GM18498 (cell line): Measurements from ENCODE around the gene UMPS.
A peak's percentile ranks its signal among the peaks of the same experiment; 100 is the strongest.
"Not testable (repeated sequence)": the region's sequence is repeated elsewhere in the genome, so short reads cannot be mapped to it uniquely, and the experiment has no call there.

ENCODE experiments used
- ATAC-seq: cut with Tn5 transposase; IDR thresholded peaks from one replicate; pipeline ENCODE4 v1.9.1; 2021; ENCODE audit warnings: mild to moderate bottlenecking, moderate library complexity; ENCODE audit not compliant: unreplicated experiment

UMPS gene

DNA sequence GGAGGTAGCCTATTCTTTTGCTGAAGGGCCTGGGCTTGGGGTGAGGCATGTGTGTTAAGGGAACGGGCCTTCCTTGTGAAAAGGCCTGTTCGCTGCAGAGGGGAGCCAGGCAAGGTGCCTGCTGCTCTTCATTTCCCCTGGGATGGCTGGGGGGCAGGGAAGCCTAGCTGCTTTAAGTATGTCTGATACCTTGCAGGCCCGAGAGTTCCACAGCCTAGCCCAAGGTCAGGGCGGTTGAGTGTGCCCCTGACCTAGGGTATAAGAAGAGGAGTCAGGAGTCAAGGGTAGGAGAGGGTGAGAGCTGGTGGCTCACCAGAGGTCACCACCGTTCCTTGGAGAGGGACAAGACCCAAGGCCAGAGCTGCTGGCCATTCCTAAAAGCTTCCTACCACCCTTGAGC, 46.6 kb downstream of the UMPS start:
- no peak for ATAC-seq

DNA sequence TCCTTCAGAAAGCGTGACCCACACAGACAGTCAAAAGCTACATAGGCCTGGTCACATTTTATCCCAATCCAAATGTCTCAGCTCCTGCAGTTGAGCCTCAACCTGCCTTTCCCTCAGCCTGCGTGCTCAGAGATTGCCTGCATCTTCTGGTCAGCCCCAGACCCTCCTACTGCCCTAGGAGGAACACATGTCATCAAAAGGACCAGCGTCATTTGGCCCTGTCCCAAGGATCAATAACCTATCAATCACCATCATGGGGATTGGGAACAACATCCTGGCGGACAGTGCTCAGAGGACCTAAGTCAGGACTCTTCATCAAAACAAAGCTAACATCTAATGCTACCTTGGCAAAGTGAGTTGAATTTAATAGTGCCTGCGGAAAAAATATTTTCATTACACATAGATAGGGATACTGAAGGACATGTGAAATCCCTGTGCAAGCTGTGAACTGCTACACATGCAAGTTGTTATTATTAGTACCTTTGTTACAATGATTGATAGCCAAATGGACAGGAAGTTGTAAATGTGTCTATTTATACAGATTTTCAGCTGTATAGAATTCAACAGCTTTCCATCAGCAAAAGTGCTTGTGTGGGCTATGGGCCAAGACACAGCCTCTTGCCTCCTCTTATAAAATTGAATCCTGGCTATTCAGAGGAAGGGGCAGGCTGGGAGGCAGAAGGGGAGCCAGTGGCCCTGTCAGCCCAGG, 47.7 kb downstream of the UMPS start:
- ATAC-seq, result no peak

DNA sequence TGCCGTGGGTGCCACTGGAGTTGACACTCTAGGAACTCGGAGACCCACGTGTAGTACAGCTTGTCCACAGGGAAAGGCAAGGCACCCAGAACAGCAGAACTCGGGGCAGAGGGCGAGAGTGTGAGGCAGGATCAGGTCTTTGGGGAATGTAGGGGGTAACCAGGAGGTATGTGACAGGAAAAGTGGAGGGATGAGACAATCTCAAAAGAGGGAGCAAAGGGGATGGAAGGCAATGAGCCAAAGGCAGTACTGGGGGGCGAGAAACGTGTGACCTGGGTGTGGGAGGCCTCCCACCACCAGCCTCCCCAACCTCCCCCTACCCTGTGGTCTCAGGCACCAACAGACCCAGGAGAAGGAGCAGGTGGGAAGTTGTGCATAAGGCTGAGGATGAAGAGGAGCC, 48.9 kb downstream of the UMPS start:
- ATAC-seq, result no peak

DNA sequence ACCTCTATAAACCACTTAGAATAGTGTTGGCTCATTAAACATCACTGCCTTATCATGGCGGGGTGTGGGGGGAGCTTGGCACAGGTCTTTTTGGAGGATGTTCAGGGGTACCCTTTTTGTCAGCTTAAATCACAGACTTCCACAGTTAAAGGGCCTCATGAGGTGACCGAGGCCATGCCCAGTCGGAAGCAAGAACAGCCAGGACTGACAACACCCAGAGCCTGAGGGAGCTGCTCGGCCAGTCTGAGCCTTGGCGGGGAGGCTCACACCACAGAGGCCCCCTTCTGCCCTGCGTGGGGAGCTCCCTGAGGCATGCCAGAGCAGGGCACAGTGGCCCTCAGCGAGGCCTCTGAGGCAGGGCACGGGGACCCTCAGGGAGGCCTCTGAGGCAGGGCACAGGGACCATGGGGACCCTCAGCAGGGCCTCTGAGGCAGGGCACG, 49.5 kb downstream of the UMPS start:
- ATAC-seq, result no peak

DNA sequence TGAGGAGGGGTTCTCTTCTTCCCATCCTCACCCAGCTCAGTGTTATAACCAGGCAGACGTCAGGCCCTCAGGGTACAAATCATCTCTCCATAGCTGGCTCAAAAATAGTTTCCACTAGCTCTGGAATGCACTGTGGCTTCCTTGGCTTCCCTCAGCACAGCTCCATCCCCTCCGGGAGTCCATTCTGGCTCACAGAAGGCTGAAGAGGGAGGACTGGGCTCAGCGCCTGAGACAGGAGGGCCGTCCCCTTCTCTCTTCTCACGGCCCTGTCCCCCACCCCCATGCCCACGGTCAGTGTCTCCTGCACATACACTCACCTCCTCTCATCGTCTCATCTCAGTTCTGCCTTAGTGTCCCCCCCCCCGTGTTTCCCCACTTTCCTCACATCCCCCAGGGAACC, 50.1 kb downstream of the UMPS start:
- ATAC-seq, result no peak

GRCh38 chr3:124780761-124781475, 50.7 kb downstream of the UMPS start:
- no peak for ATAC-seq

GRCh38 chr3:124781476-124782376, 51.5 kb downstream of the UMPS start:
- no peak for ATAC-seq

DNA sequence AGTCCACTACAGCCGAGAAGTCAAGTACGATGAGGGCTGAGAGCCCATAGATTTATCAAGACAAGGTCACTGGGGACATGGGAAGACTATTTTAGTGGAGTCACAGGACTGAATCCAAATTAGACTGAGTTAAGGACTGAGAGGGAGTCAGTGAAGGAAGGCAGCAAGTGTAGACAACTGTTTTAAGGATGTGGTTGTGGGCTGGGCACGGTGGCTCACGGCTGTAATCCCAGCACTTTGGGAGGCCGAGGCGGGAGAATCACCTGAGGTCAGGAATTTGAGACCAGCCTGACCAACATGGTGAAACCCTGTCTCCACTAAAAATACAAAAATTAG, 52.1 kb downstream of the UMPS start:
- not testable (repeated sequence) for ATAC-seq

DNA sequence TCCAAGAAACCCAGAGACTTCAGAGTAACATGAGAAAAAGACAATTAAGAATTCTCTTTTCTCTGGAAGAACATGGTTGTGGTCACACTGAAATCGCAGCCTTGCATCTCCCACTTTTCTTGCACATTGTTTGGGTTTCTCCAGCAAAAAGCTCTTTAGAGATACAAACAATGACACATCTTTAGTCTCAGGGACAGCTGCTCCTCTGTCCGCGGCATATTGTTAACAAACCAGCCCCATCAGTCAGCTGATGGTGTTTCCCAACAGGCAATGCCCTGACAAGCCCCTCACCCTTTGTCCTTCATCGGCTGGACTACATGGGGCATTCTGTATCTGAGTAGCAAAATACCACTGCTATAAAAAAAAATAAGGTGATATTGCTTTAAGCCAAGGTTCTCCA, 53.4 kb downstream of the UMPS start:
- no peak for ATAC-seq

DNA sequence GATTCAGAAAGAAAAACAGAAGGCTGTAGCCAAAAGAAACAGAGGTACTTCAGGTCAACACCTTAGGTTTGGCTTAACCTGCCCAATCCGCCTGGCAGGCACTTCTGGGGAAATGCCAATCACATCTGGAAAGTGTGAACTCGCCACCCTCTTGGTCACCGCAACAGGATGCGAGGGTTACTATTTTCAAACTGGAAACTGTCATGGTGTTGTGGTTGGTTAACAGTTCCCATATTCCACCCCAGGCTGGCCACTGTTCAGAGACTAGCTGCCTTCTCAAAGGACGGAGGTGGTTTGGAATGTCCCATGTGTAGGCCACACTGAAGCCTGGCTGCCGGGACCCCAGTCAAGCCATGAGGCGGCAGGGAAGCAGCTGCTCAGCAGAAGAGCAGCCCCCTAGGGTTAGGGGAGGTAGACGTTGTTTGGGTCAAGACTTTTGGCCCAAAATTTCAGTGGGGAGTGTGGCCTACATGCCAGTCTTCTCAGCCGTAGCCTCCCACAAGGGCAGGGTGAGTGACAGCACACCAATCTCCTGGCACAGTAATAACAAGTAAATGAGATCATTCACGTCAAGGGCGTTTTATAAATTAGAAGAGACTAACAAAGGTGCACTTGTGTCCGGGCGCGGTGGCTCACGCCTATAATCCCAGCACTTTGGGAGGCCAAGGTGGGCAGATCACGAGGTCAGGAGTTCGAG, 54.6 kb downstream of the UMPS start:
- peak; percentile 66 for ATAC-seq

- no peak for ATAC-seq
Observed at GRCh38 chr3:124785973-124786372, 55.7 kb downstream of the UMPS start.

DNA sequence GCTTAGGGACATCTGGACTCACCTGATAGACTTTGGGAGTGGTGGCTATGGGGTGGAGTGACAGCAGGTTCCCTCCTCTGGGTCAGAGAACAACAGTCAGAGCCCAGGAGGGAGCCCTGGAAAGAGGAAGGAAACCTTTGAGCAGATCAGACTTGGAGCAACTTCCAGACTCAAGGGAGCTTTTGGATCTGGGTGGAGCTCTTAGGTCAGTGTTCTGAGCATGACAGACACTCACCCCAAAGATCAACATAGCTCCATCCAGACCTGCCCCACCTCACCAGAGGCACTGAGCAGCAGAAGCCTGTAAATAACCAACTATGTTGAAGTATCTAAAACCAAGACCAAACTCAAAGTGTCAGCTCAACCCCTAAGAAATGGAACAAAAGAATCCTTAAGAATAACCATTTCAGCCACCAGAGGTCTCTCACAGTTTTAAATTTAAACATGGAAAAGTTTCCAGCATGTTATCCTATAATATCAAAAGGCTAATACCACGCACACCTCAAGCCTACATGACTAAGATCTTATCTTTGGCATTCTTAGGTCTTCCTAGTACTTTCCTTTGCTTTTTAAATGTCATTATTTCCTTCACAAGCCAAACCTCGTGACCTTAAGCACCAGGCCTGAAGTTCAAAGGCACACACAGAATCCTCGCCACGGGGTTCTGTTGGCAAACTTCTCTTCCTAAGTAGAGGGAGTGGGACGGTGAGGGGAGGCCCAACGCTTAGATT, 56.4 kb downstream of the UMPS start:
- no peak for ATAC-seq

- no peak for ATAC-seq
Observed at GRCh38 chr3:124787476-124788195, 57.4 kb downstream of the UMPS start.

DNA sequence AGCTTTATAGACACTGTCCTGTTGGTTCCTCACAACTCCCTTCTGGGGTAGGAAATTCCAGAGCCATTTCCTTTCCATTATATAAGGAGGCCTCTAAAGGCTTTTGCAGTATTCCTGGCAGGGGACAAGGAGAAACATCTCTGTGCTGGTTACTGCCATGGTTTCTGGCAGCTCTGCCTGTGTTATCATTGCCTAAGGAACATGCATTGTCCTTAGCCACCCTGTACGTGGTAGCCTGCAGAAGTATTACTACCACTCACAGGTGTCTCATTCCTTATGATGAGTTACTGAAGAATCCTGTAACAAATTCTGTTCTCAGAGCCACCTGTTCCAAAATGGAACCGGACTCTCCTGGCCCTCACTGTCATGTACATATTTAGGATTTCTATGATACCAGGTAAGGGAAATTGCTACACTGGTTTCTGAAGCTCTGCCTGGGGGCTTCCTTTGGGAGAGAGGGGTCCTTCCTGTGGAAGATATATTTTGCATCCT, 58.0 kb downstream of the UMPS start:
- no peak for ATAC-seq

DNA sequence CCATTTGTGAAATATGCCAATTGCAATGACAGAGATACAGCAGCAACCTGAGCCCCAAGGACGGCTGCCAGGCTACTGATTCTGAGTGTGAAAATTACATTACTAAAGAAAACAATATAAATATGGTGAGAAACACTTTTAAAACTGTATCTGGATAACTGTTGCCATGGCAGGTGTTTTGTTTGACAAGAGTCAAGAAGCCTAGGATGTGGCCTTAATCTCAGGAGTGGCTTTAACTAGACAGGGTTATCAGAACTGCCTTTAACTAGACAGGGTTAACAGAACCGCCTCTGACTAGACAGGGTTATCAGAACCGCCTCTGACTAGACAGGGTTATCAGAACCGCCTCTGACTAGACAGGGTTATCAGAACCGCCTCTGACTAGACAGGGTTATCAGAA, 58.9 kb downstream of the UMPS start:
- ATAC-seq, result not testable (repeated sequence)

- ATAC-seq, result no peak
Observed at GRCh38 chr3:124791142-124791541, 60.9 kb downstream of the UMPS start.

DNA sequence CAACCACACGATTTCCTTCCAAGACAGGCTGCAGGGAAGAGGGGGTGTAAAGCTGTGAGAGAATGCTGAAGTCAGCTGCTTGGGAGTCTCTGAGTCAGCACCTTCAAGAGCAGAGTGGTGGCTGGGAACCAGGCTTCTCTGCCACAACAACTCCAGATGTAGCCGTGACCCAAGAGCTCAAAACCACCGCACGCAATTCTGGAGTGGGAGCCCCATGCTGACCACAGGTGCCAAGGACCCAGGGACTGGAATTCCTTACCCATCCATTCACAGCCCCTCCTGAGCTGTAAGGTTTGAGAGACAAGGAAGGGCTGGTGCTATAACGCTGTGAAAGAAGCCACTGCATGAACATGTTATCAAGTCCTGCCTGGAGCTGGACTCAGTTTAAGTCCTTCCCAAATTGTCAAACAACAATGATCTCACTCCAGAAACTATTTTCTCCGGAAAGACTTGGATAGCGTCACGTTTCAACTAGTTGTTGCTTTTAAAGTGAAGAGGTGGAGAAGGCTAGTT, 61.4 kb downstream of the UMPS start:
- ATAC-seq, result no peak

GRCh38 chr3:124792341-124793040, 62.2 kb downstream of the UMPS start:
- no peak for ATAC-seq
